ENCODE results near the gene BABAM1. TPM values are rescaled to one million over a fixed set of nuclear protein-coding genes. Genes with fewer than 3 reads are reported as not detected.
A peak's percentile ranks its signal among the peaks of the same experiment; 100 is the strongest.

The BABAM1 gene
- total and polyA plus RNA-seq, 10 of the 15 experiments (the other 5 are each of a cell fraction or from before 2014, with no cell fraction given): 11.9 to 154 (median 103) TPM

- BruUV-seq (replicated peaks): no TSS peak
- H3K27me3 ChIP-seq (replicated peaks in 1 of 2; ENCODE audit: control insufficient read depth in 2 of 2, insufficient read depth in 2 of 2, low read length in 1 of 2): no peaks in the 10 kb centered on the region
- no peak for TF ChIP-seq BMI1 (IDR thresholded peaks at IDR 0.05; ENCODE audit: borderline replicate concordance)
- TF ChIP-seq SUZ12 (IDR thresholded peaks at IDR 0.05; ENCODE audit: unreplicated experiment): no peak
- no peak for TF ChIP-seq SMC3 (IDR thresholded peaks at IDR 0.05; ENCODE audit: borderline replicate concordance, low read length)
- no peak for TF ChIP-seq NBN (IDR thresholded peaks at IDR 0.05)
- TF ChIP-seq, protein P1, sequence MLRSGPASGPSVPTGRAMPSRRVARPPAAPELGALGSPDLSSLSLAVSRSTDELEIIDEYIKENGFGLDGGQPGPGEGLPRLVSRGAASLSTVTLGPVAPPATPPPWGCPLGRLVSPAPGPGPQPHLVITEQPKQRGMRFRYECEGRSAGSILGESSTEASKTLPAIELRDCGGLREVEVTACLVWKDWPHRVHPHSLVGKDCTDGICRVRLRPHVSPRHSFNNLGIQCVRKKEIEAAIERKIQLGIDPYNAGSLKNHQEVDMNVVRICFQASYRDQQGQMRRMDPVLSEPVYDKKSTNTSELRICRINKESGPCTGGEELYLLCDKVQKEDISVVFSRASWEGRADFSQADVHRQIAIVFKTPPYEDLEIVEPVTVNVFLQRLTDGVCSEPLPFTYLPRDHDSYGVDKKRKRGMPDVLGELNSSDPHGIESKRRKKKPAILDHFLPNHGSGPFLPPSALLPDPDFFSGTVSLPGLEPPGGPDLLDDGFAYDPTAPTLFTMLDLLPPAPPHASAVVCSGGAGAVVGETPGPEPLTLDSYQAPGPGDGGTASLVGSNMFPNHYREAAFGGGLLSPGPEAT (IDR thresholded peaks at IDR 0.05; ENCODE audit: low read depth): no peak
- no peak for TF ChIP-seq IRF4 (IDR thresholded peaks at IDR 0.05; ENCODE audit: low read depth, low read length)
- DNase-seq (ENCODE audit: low read depth, low spot score): no peak
- H3K9ac ChIP-seq (ENCODE audit: control insufficient read depth, insufficient read depth, low read length): peak overlapping the region; percentile 4; the same call in 1 of the 2 replicates
- H3K4me1 ChIP-seq (ENCODE audit: control insufficient read depth, insufficient read depth, low read length): peaks cover 16% of the 10 kb centered on the region
- H3K36me3 ChIP-seq (ENCODE audit: control insufficient read depth in 2 of 2, insufficient read depth in 2 of 2, low read length in 1 of 2): no peaks in the 10 kb centered on the region
- no peak overlapping the region for H3K27ac ChIP-seq (ENCODE audit: control insufficient read depth, insufficient read depth)
- ChIA-PET RAD21 (ENCODE audit: unreplicated experiment) (interaction anchor here (0.5 to 1.5 kb wide), 15 partner anchors 8 to 537 kb away, joined by 3 to 14 read pairs (median 4); partner anchors contain the start of genes ANO8, BABAM1 and MVB12A), SMC1A (ENCODE audit: uncharacterized antibody, unreplicated experiment) (interaction anchor here (0.8 to 2.1 kb wide), 9 partner anchors 10 to 147 kb away, joined by 3 to 8 read pairs (median 4); partner anchors contain the start of genes ANO8 and USE1), CTCF (interaction anchor here (0.7 to 5.0 kb wide), 20 partner anchors 8 to 237 kb away, joined by 3 to 43 read pairs (median 4); partner anchors contain the start of genes ANO8, BABAM1, BST2 and CCDC194), POLR2A (interaction anchor here (0.6 to 2.9 kb wide), 20 partner anchors 12 to 1247 kb away, joined by 3 to 12 read pairs (median 4); partner anchors contain the start of genes ANO8, BABAM1, BST2 and OCEL1)
- in situ Hi-C loops (cut with MboI): no loop called here
- H3K4me3 ChIP-seq: no peak overlapping the region
- H2AFZ ChIP-seq (ENCODE audit: control insufficient read depth, low read depth, low read length): no peak overlapping the region
- no peak for FAIRE-seq
- ATAC-seq: no peak
- 87% methylated on average over 12 of the region's 12 CpGs for WGBS (ENCODE audit: insufficient coverage, insufficient replicate concordance, low lambda C conversion rate, missing lambda C conversion rate)
- no peaks in the 10 kb centered on the region for H3K9me3 ChIP-seq (replicated peaks; ENCODE audit: control insufficient read depth, insufficient read depth, low read length)
- intact Hi-C loops (cut with micrococcal nuclease; ENCODE audit: unreplicated experiment): loop anchor here (10.0 kb wide), 1 partner anchor 410 kb away; no protein-coding TSS in a partner anchor
- H3K79me2 ChIP-seq (ENCODE audit: control insufficient read depth, insufficient read depth, low read length): peaks cover 13% of the 10 kb centered on the region
- H4K20me1 ChIP-seq (ENCODE audit: control insufficient read depth, insufficient read depth): no peaks in the 10 kb centered on the region
- peak overlapping the region; percentile 88 for H3K4me2 ChIP-seq (ENCODE audit: control insufficient read depth, insufficient read depth)
Measured at GRCh38 chr19:17304386-17305215, 37.4 kb downstream of the BABAM1 start.

Measured in GM12878 (cell line).